MCF 10A (cell line): Measurements from ENCODE around the gene GLA. TPM values are rescaled to one million over a fixed set of nuclear protein-coding genes. Genes with fewer than 3 reads are reported as not detected.
A peak's percentile ranks its signal among the peaks of the same experiment; 100 is the strongest.

Experiments
- BruUV-seq: library from RNA; stranded (reverse); fragments of 400-500 nt; replicated peaks from 2 replicates; lab custom pipeline; 2021; lab: Mats Ljungman, UMichigan
- CTCF ChIA-PET: fragments of 300-600 bp; sonication (Branson Sonifier 250); formaldehyde crosslinking; extraction: SDS; loops from one replicate; lab custom pipeline; 2021; ENCODE audit warnings: antibody characterized with exemption, inconsistent platforms; lab: Yijun Ruan, JAX
- POLR2A ChIA-PET: fragments of 300-600, 350-650 bp; sonication (Branson Sonifier 250); formaldehyde crosslinking; extraction: SDS; loops from one replicate; lab custom pipeline; 2020; ENCODE audit warnings: antibody characterized with exemption, inconsistent platforms; lab: Yijun Ruan, JAX
- DNase-seq: peaks from one replicate; pipeline ENCODE4 v3.0.0-alpha.2; 2018; ENCODE audit not compliant: unreplicated experiment
- H3K27ac Mint-ChIP-seq: one replicate; pipeline ENCODE4 v1.8.0; 2022; ENCODE audit warnings: mild to moderate bottlenecking, low read depth, mixed read lengths; ENCODE audit not compliant: unreplicated experiment
- H3K27me3 Mint-ChIP-seq: one replicate; pipeline ENCODE4 v1.8.0; 2022; ENCODE audit warnings: mixed read lengths; ENCODE audit not compliant: insufficient read depth, unreplicated experiment
- H3K36me3 Mint-ChIP-seq: one replicate; pipeline ENCODE4 v1.8.0; 2022; ENCODE audit warnings: mild to moderate bottlenecking, moderate library complexity, mixed read lengths; ENCODE audit not compliant: insufficient read depth, unreplicated experiment
- H3K4me1 Mint-ChIP-seq: one replicate; pipeline ENCODE4 v1.8.0; 2022; ENCODE audit warnings: mixed read lengths; ENCODE audit not compliant: insufficient read depth, unreplicated experiment
- H3K4me3 Mint-ChIP-seq: one replicate; pipeline ENCODE4 v1.8.0; 2022; ENCODE audit warnings: mild to moderate bottlenecking, moderate library complexity, mixed read lengths; ENCODE audit not compliant: unreplicated experiment
- H3K9me3 Mint-ChIP-seq: one replicate; pipeline ENCODE4 v1.8.0; 2022; ENCODE audit warnings: mixed read lengths; ENCODE audit not compliant: unreplicated experiment
- CTCF ChIP-seq: fragments of 200-600 bp; IDR thresholded peaks from one replicate; pipeline ENCODE4 v1.8.0; 2022; ENCODE audit warnings: antibody characterized with exemption, mild to moderate bottlenecking; ENCODE audit not compliant: unreplicated experiment
- intact Hi-C: fragments of 100-400 bp; cut with micrococcal nuclease; formaldehyde crosslinking; loops from 2 replicates; pipeline ENCODE4 v1.14.1; 2022
- total RNA-seq: library from RNA; stranded (reverse); gene quantifications from 2 replicates; pipeline ENCODE4 v1.2.3, GENCODE V29; 2022

The GLA gene
- total RNA-seq, 1 experiment from 2014 or later, result 13.3 TPM

- POLR2A ChIA-PET, result interaction anchor here (1.5 to 4.3 kb wide), 2 partner anchors 42 to 618 kb away, joined by 3 to 54 read pairs; partner anchors contain the start of gene RPL36A
- DNase-seq, result no peak
- no peaks in the 10 kb centered on the region for H3K4me1 Mint-ChIP-seq
- CTCF ChIA-PET, result interaction anchor here (1.0 kb wide), 2 partner anchors 8 to 42 kb away, joined by 3 to 4 read pairs; partner anchors contain the start of gene RPL36A
- no peak overlapping the region for H3K27ac Mint-ChIP-seq
- H3K27me3 Mint-ChIP-seq, result peaks cover 27% of the 10 kb centered on the region
- peaks cover 16% of the 10 kb centered on the region for H3K36me3 Mint-ChIP-seq
- no peaks in the 10 kb centered on the region for H3K9me3 Mint-ChIP-seq
- intact Hi-C loops, result no loop called here
- H3K4me3 Mint-ChIP-seq, result peak overlapping the region; percentile 83
- BruUV-seq, result no TSS peak
- no peak for TF ChIP-seq CTCF
These were observed 58.5 kb downstream of the GLA start for GRCh38 chrX:101349193-101349562.

GRCh38 chrX:101348452-101349192, 59.1 kb downstream of the GLA start, which contains the start of gene TIMM8A:
TSS of gene TIMM8A (minus strand) at chrX:101348742. CDS start at chrX:101348664, 78 bp downstream.
- Mint-ChIP-seq H3K4me1 (no peaks in the 10 kb centered on the region), H3K27ac (peak within 1 kb of the TSS; percentile 13), H3K9me3 (no peaks in the 10 kb centered on the region), H3K27me3 (peaks cover 27% of the 10 kb centered on the region), H3K36me3 (peaks cover 20% of the 10 kb centered on the region), H3K4me3 (peak within 1 kb of the TSS; percentile 83)
- intact Hi-C loops, result no loop called here
- DNase-seq, result peak; percentile 76
- BruUV-seq, result no TSS peak
- POLR2A ChIA-PET, result interaction anchor here (0.7 to 4.3 kb wide), 4 partner anchors 42 to 619 kb away, joined by 3 to 54 read pairs (median 3); partner anchors contain the start of gene RPL36A
- TF ChIP-seq CTCF, result no peak
- CTCF ChIA-PET, result interaction anchor here (1.0 to 1.7 kb wide), 3 partner anchors 9 to 42 kb away, joined by 3 to 5 read pairs (median 4); partner anchors contain the start of gene RPL36A

GRCh38 chrX:101347859-101348451, 59.8 kb downstream of the GLA start:
- H3K4me1 Mint-ChIP-seq, result no peaks in the 10 kb centered on the region
- no peak for TF ChIP-seq CTCF
- ChIA-PET POLR2A (interaction anchor here (0.7 to 4.3 kb wide), 4 partner anchors 43 to 619 kb away, joined by 3 to 54 read pairs (median 4); partner anchors contain the start of genes CENPI and RPL36A), CTCF (interaction anchor here (0.6 to 1.7 kb wide), 2 partner anchors 30 to 43 kb away, joined by 3 to 5 read pairs; partner anchors contain the start of gene RPL36A)
- H3K9me3 Mint-ChIP-seq, result no peaks in the 10 kb centered on the region
- H3K36me3 Mint-ChIP-seq, result peaks cover 22% of the 10 kb centered on the region
- peak overlapping the region; percentile 13 for H3K27ac Mint-ChIP-seq
- H3K4me3 Mint-ChIP-seq, result peak overlapping the region; percentile 83
- DNase-seq, result peak; percentile 8
- BruUV-seq, result no TSS peak
- H3K27me3 Mint-ChIP-seq, result peaks cover 28% of the 10 kb centered on the region
- intact Hi-C loops, result no loop called here

Other genes with a start within 250 kb of the GLA start
- 0.40 and 0.47 TPM in 2 replicates for gene DRP2, start 188.1 kb downstream of the GLA start, total RNA-seq
- 0.21 TPM in 1 of 2 replicates, not detected in the other for gene TAF7L, start 116.6 kb downstream of the GLA start, total RNA-seq
- 14.9 and 17.2 TPM in 2 replicates for gene TIMM8A, start 59.2 kb downstream of the GLA start, total RNA-seq
- gene BTK, start 21.7 kb downstream of the GLA start, total RNA-seq, result not detected in 2 replicates
- 445 and 482 TPM in 2 replicates for gene RPL36A, start 16.9 kb downstream of the GLA start, total RNA-seq
- 35.5 and 44.2 TPM in 2 replicates for gene HNRNPH2, start 297 bp upstream of the GLA start, total RNA-seq
- gene ARMCX4, start 77.5 kb upstream of the GLA start, total RNA-seq, result not detected in 2 replicates
- not detected in 2 replicates for gene ARMCX1, start 142.6 kb upstream of the GLA start, total RNA-seq
- not detected in 2 replicates for gene ARMCX6, start 210.1 kb upstream of the GLA start, total RNA-seq
- 1.4 and 1.8 TPM in 2 replicates for gene ARMCX3, start 215.2 kb upstream of the GLA start, total RNA-seq